Mononuclear cell (primary cell): ENCODE data around the gene CERS1. TPM values are rescaled to one million over a fixed set of nuclear protein-coding genes. Genes with fewer than 3 reads are reported as not detected.

Source experiments
- H3K27me3 ChIP-seq: 2 replicates; pipeline ENCODE4 v1.6.0; 2011; ENCODE audit warnings: low read length, control low read depth; ENCODE audit not compliant: insufficient read depth
- H3K4me1 ChIP-seq: 2 replicates; pipeline ENCODE4 v1.5.1; 2011; ENCODE audit warnings: mild to moderate bottlenecking, low read length, control low read depth; ENCODE audit not compliant: insufficient read depth
- H3K4me3 ChIP-seq: 2 replicates; pipeline ENCODE4 v1.5.1; 2011; ENCODE audit warnings: mild to moderate bottlenecking, low read length, moderate library complexity
- H3K9me3 ChIP-seq: 2 replicates; pipeline ENCODE4 v1.5.1; 2011; ENCODE audit warnings: low read depth, mild to moderate bottlenecking, control low read depth, low read length
- total RNA-seq: library from RNA; depleted of rRNA; stranded (reverse); fragments of >200 nt; gene quantifications from one replicate; pipeline ENCODE4 v1.2.3, GENCODE V29; 2012

The CERS1 gene, protein sequence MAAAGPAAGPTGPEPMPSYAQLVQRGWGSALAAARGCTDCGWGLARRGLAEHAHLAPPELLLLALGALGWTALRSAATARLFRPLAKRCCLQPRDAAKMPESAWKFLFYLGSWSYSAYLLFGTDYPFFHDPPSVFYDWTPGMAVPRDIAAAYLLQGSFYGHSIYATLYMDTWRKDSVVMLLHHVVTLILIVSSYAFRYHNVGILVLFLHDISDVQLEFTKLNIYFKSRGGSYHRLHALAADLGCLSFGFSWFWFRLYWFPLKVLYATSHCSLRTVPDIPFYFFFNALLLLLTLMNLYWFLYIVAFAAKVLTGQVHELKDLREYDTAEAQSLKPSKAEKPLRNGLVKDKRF
- not detected for total RNA-seq

DNA sequence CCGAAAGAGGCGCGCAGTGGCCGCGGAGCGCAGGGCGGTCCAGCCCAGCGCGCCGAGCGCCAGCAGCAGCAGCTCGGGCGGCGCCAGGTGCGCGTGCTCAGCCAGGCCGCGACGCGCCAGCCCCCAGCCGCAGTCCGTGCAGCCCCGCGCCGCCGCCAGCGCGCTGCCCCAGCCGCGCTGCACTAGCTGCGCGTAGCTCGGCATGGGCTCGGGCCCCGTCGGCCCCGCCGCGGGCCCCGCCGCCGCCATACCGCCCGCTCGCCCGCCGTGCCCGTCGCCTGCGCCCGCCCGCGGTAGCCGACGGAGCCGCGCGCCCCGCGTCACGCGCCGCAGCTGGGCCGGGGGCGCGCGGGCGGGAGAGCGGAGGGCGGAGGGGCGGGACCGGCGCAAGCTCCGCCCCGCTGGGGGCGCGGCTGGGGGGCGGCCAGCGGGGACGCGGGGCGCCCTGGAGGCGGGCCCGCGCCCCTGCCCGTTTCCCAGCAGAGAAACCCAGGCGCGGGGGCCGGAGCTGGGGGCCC, at the start of gene CERS1:
Gene CERS1 (minus strand): TSS at position 335 of the 518 bp plus-strand sequence. CDS start 86 bp downstream, at position 249.
- no peaks in the 10 kb centered on the region for H3K9me3 ChIP-seq
- H3K27me3 ChIP-seq = peaks cover 16% of the 10 kb centered on the region
- H3K4me3 ChIP-seq = no peak within 1 kb of the TSS
- peaks cover 8% of the 10 kb centered on the region for H3K4me1 ChIP-seq

DNA sequence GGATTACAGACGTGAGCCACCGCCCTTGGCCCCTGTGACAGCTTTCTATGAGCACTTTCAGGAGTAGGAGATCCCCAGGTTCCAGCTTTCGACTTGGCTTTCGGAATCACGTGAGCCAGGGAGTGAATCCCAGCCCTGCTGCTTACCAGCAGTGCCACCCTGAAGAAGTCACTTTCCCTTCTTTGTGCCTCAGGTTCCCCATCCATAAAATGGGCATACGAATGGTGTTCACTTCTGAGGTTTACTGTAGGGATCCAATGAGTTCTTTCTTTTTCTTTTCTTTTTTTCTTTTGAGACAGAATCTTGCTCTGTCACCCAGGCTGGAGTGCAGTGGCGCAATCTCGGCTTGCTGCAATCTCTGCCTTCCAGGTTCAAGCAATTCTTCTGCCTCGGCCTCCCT, 49.3 kb upstream of the CERS1 start:
- Histone ChIP-seq H3K4me1 (peaks cover 17% of the 10 kb centered on the region), H3K4me3 (no peak overlapping the region), H3K9me3 (no peaks in the 10 kb centered on the region), H3K27me3 (no peaks in the 10 kb centered on the region)

DNA sequence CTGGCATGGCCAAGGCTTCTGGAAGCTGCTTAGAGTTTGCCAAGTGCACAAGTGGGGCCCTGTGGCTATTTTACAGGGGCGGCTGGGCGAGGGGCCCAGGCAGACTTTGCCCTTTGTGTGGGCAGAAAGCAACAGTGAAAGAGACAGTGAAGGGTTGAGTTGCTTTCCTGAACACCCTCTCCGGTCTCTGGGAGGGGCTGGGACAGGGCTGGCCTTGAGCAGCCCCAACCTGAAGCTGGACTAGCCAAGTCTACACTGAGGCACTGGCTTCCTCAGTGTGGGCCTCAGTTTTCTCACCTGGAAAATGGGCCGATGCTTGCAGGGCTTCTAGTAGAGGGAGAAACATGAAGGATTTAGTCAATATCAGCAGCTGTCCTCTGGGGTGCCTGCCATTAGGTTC, 47.5 kb upstream of the CERS1 start:
- Histone ChIP-seq H3K4me1 (peaks cover 24% of the 10 kb centered on the region), H3K27me3 (no peaks in the 10 kb centered on the region), H3K4me3 (no peak overlapping the region), H3K9me3 (no peaks in the 10 kb centered on the region)

DNA sequence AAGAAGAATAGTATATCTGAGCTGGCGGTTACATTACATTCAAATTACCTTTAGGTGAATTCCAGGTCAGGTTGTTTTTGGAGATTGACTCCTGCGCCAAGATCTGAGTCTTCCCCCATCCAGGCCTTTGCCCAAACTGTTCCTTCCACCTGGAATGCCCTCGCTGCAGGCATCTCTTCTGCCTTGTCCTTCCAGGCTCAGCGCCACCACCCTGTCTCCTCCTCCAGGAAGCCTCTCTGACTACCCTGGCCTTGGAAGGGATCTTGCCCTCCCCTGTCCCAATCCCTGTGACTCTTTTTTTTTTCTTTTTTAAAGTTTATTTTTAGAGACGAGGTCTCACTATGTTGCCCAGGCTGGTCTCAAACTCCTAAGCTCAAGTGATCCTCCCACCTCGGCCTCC, 46.7 kb upstream of the CERS1 start:
- Histone ChIP-seq H3K9me3 (no peaks in the 10 kb centered on the region), H3K4me3 (no peak overlapping the region), H3K4me1 (peaks cover 24% of the 10 kb centered on the region), H3K27me3 (no peaks in the 10 kb centered on the region)

DNA sequence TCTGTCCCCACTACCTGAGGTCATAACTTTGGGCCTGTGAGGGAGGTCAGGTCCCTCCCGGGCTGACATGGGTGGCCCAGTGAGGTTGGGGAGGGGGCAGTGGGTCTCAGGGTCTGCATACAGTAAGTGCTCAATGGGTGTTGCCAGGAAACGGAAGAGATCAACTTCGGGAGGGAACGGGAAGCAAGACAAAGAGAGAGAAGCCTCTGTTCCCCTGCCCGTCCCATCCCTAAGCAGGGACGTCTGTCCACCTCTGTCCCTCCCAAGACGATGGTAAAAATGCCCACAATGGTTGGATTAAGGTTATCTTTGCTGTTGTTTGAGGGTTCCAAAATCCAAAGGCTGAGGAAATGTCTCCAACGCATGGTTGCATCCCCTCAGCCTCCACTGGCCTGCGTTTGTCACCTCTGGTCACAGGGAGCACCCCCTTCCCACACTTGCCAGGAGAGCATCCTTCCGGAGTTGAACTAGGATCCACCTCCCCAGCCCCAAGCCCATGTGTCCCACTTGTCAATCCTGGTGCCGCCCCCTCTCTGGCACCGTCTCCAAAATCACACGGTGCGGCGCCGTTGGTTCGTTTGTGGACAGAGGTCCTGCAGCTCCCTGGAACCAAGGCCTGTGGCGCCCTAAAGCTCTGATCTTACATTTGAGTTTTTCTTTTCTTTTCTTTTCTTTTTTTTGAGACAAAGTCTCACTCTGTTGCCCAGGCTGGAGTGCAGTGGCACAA, 45.8 kb upstream of the CERS1 start:
- H3K4me1 ChIP-seq = peaks cover 24% of the 10 kb centered on the region
- H3K27me3 ChIP-seq = no peaks in the 10 kb centered on the region
- H3K9me3 ChIP-seq = no peaks in the 10 kb centered on the region
- no peak overlapping the region for H3K4me3 ChIP-seq

DNA sequence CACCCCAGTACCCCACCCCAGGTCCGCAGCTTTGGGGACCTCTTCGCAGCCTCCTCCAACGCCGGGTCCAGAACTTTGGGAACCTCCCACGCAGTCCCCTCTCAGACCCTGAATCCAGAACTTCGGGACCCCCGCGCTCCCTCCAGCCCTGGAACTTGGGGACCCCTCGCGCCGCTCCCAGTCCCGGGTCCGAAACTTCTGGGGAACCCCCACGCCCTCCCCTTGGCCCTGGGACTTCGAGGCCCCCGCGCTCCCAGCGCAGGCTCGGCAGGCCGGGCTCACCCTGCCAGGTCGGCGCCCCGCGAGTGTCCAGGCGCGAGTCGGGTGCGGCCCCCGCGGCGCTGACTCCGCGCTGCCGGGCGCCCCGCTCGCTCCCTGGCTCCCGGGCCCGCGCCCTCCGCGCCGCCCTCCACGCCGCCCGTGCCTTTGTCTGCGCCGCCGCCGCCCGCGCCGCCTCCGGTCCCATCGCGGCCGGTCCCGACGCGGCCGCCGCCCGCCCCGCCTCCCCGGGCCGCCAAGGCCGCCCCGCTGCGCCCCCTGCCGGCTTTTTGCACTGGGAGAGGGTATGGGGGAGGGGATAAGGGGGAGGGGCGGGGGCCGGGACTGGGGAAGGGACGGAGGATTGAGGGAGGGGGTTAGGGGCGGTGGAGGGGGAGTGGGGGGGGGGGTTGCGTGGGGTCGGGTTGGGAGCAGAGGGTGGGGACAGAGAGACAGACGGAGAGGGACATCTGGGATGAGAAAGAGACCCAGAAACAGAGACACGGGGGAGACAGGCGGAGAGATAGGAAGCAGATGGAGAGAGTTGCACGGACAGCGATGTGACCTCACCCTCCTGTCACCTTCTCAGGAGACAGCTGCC, 45.0 kb upstream of the CERS1 start, which contains the start of gene HOMER3:
Gene HOMER3 (minus strand): TSS at position 449 of the 859 bp plus-strand sequence. CDS start 2,235 bp downstream, outside the sequence.
- no peaks in the 10 kb centered on the region for H3K27me3 ChIP-seq
- peaks cover 24% of the 10 kb centered on the region for H3K4me1 ChIP-seq
- H3K9me3 ChIP-seq = no peaks in the 10 kb centered on the region
- peak within 1 kb of the TSS; percentile 49 for H3K4me3 ChIP-seq

DNA sequence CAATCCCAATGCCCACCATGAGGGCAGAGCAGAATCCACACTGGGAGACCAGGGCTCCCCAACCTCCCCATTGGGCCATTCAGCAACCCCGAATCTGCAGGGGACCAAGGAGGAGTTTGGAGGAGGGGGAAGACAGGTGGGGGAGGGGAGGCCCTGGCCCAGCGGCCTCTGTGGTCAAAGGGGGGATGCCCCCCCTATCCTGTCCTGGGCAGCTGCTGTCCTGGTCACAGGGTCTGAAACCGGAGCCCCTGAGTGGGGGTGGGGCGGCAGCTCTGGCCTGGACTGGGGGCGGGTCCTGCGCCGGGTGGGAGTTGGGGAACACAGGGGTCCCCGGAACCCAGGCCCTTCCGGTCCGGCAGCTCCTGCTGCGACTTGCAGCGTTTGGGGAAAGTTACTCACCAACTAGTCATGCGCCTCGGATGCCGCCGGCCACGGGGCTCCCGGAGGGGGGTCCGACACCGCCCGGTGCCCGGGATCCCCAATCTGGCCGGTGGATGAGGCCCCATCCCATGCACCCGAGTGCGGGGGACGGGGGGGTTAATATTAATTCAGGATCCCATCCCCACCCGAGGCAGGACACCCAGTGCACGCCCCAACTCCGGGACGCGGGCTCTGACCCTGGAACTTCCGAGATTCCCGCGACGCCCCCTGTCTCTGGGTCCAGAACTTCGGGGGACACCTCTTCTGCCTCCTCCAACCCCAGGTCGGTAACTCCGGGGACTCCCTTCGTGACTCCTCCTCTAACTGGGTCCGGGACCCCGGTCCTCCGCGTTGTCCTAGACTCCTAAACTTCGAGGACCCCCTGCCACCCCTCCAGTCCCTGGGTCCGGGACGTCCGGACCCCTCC, 44.2 kb upstream of the CERS1 start:
- H3K27me3 ChIP-seq = no peaks in the 10 kb centered on the region
- H3K9me3 ChIP-seq = no peaks in the 10 kb centered on the region
- H3K4me3 ChIP-seq = peak overlapping the region; percentile 49
- H3K4me1 ChIP-seq = peaks cover 20% of the 10 kb centered on the region

DNA sequence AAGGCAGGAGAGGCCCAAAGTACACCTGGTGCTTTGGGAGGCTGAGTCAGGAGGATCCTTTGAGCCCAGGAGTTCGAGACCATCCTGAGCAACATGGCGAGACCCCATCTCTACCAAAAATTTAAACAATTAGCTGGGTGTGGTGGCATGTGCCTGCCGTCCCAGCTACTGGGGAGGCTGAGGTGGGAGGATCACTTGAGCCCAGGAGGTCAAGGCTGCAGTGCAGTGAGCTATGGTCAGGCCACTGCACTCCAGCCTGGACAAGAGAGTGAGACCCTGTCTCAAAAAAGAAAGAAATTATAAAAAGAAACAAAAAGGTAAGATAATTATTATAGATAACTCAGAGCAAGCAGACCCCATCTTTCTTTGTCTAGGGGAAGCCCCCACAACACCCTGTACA, 43.2 kb upstream of the CERS1 start:
- Histone ChIP-seq H3K4me1 (peaks cover 20% of the 10 kb centered on the region), H3K9me3 (no peaks in the 10 kb centered on the region), H3K27me3 (no peaks in the 10 kb centered on the region), H3K4me3 (no peak overlapping the region)

DNA sequence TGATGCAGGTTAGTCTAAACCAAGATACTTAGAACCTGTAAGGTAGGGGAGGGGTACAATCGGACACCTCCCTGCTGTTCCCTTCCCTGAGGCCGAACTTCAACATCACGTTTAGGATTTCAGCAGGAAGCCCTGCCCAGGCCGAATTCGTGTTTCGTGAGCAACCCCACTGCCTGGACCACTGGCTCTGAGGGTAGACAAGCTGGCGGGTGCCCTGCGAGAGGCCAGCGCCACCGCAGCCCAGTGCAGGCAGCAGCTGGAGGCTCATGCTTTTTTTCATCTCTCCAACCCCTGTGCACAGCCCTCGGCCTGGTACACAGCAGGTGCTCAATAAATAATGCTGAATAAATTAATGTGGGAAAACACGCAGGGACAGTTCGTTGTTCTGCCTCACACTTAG, 37.3 kb upstream of the CERS1 start:
- Histone ChIP-seq H3K27me3 (no peaks in the 10 kb centered on the region), H3K4me1 (peaks cover 10% of the 10 kb centered on the region), H3K4me3 (no peak overlapping the region), H3K9me3 (no peaks in the 10 kb centered on the region)

DNA sequence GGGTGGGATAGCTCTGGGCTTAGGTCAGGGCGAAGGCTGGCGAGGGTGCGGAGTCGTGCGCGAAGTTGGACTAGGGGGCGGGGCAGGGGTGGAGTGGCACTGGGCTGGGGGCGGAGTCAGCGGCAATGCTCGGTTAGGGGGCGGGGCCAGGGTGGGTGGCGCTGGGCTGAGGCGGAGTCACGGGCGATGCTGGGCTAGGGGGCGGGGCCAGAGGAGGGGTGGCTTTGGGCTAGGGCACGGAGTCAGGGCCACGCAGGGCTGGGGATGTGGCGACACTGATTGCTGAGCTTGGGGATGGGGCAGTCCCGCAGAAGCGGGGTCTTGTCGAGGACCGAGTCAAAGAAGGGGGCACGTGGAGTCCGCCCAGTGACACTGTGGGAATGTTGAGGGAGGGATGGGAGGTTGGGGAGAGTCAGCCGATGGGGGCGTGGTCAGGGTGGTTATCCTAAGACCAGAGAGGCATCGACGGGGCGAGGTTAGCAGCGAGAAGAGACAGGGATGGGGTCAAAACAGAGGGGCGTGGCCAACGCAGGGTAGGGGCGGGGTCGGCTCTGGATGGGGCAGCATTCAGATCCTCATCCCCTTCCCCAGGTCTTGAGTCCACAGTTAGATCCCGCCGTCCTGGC, 36.4 kb upstream of the CERS1 start:
- Histone ChIP-seq H3K27me3 (no peaks in the 10 kb centered on the region), H3K9me3 (no peaks in the 10 kb centered on the region), H3K4me3 (no peak overlapping the region), H3K4me1 (peaks cover 10% of the 10 kb centered on the region)

DNA sequence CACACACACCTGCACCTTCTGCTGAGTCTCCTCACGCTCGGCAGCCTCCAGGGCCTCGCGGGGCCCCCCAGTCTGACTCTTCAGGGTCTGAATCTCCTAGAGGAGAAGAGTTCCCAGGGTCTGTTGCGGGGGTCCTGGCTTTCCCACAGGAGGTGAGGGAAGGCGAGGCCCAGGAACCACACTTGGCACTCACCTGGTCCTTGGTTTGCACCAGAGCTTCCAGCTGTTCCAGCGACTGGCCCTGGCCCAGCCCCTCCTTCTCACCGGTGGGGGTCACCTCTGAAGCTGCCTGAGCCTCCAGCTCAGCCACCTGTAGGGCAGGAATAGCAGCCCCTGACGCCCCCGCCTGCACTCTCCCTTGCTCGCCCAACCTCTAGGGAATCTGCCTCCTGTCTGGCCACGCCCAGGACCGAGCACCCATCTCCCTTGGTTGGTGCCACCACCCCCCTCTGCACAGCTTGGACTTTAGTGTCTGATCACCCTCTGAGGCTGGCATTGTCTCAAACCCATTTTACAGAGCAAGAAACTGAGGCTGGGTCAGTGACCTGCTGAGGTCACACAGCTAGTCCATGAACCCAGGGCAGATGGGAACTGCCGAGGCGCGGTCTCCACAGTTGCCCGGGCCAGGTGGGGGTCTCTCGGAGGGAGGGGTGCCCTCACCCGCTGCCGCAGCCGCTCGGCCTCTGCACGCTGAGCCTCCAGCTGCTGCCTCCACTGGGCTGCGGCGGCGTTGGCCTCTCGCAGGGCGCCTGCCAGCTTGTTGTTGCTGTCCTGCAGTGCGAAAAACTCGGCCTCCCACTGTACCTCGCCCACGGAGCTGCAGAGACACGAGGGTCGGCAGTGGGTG, 35.6 kb upstream of the CERS1 start:
- H3K27me3 ChIP-seq = no peaks in the 10 kb centered on the region
- no peak overlapping the region for H3K4me3 ChIP-seq
- no peaks in the 10 kb centered on the region for H3K9me3 ChIP-seq
- H3K4me1 ChIP-seq = peaks cover 10% of the 10 kb centered on the region

DNA sequence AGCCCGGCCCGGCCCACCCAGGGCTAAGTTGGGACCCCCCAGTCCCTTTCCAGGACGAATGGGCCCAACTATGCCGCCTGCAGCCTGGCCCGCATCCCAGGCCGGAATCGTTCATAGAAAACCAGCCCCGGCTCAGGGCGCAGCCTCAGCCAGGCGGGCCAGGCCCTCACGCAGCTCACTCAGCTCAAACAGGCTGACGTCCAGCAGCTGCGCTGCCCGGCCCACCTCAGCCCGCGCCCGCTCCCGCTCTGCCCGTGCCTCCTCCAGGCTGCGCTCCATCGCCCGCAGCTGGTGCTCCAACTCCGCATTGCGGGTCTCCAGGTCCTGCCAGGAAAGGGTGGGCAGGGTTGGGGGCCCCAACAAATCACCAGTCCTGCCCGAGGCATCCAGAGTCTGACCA, 33.4 kb upstream of the CERS1 start:
- no peaks in the 10 kb centered on the region for H3K9me3 ChIP-seq
- H3K4me1 ChIP-seq = peaks cover 10% of the 10 kb centered on the region
- no peaks in the 10 kb centered on the region for H3K27me3 ChIP-seq
- H3K4me3 ChIP-seq = no peak overlapping the region
